ENCODE data around the gene COL15A1.
"Not testable (repeated sequence)": the region's sequence is repeated elsewhere in the genome, so short reads cannot be mapped to it uniquely, and the experiment has no call there.

The COL15A1 gene

GRCh38 chr9:98900244-98900643, 43.5 kb upstream of the COL15A1 start:
- no peaks in the 10 kb centered on the region for H3K36me3 ChIP-seq (ENCODE audit: insufficient read depth, low read length)
- H3K9me3 ChIP-seq (ENCODE audit: insufficient read depth, low read depth, low read length): no peaks in the 10 kb centered on the region
- H4K20me1 ChIP-seq (ENCODE audit: insufficient read depth, low read length, poor library complexity, severe bottlenecking): no peaks in the 10 kb centered on the region
- no peaks in the 10 kb centered on the region for H3F3A ChIP-seq (ENCODE audit: low read depth)
- H3K4me3 ChIP-seq (ENCODE audit: low read length, poor library complexity, severe bottlenecking): no peak overlapping the region
- no peak overlapping the region for H2AFZ ChIP-seq (ENCODE audit: low read length)
- no peak overlapping the region for H3K4me2 ChIP-seq (ENCODE audit: low read depth, low read length, poor library complexity, severe bottlenecking)
- H3K9me2 ChIP-seq (replicated peaks; ENCODE audit: low read depth, low read length): no peaks in the 10 kb centered on the region
- H3K9ac ChIP-seq (ENCODE audit: low read depth, low read length, poor library complexity, severe bottlenecking): no peak overlapping the region
- no peak for TF ChIP-seq CTCF (conservative IDR thresholded peaks at IDR 0.05; ENCODE audit: low read length)
- H3K79me2 ChIP-seq (ENCODE audit: insufficient read depth, low read length): no peaks in the 10 kb centered on the region
- peaks cover 7% of the 10 kb centered on the region for H3K27me3 ChIP-seq (ENCODE audit: insufficient read depth, low read length, poor library complexity, severe bottlenecking)
- peaks cover 4% of the 10 kb centered on the region for H3K4me1 ChIP-seq (ENCODE audit: insufficient read depth, low read length, poor library complexity, severe bottlenecking)

GRCh38 chr9:98900725-98901124, 43.0 kb upstream of the COL15A1 start:
- Histone ChIP-seq H3K9me3 (ENCODE audit: insufficient read depth, low read depth, low read length) (no peaks in the 10 kb centered on the region), H4K20me1 (ENCODE audit: insufficient read depth, low read length, poor library complexity, severe bottlenecking) (no peaks in the 10 kb centered on the region), H3K9me2 (replicated peaks; ENCODE audit: low read depth, low read length) (no peaks in the 10 kb centered on the region), H3K36me3 (ENCODE audit: insufficient read depth, low read length) (no peaks in the 10 kb centered on the region), H3K79me2 (ENCODE audit: insufficient read depth, low read length) (no peaks in the 10 kb centered on the region), H3F3A (ENCODE audit: low read depth) (no peaks in the 10 kb centered on the region), H3K27me3 (ENCODE audit: insufficient read depth, low read length, poor library complexity, severe bottlenecking) (peaks cover 7% of the 10 kb centered on the region), H3K9ac (ENCODE audit: low read depth, low read length, poor library complexity, severe bottlenecking) (no peak overlapping the region), H3K4me3 (ENCODE audit: low read length, poor library complexity, severe bottlenecking) (no peak overlapping the region), H2AFZ (ENCODE audit: low read length) (no peak overlapping the region), H3K4me1 (ENCODE audit: insufficient read depth, low read length, poor library complexity, severe bottlenecking) (peaks cover 4% of the 10 kb centered on the region), H3K4me2 (ENCODE audit: low read depth, low read length, poor library complexity, severe bottlenecking) (no peak overlapping the region)
- TF ChIP-seq CTCF (conservative IDR thresholded peaks at IDR 0.05; ENCODE audit: low read length) (no peak), EZH2phosphoT487 (IDR thresholded peaks at IDR 0.05; ENCODE audit: borderline replicate concordance) (no peak)

- H3F3A ChIP-seq (ENCODE audit: low read depth); H3K9ac ChIP-seq (ENCODE audit: low read depth, low read length, poor library complexity, severe bottlenecking); H3K4me3 ChIP-seq (ENCODE audit: low read length, poor library complexity, severe bottlenecking); H2AFZ ChIP-seq (ENCODE audit: low read length); H3K27me3 ChIP-seq (ENCODE audit: insufficient read depth, low read length, poor library complexity, severe bottlenecking); H3K9me3 ChIP-seq (ENCODE audit: insufficient read depth, low read depth, low read length); H3K79me2 ChIP-seq (ENCODE audit: insufficient read depth, low read length); H3K9me2 ChIP-seq (replicated peaks; ENCODE audit: low read depth, low read length); H3K4me1 ChIP-seq (ENCODE audit: insufficient read depth, low read length, poor library complexity, severe bottlenecking); H4K20me1 ChIP-seq (ENCODE audit: insufficient read depth, low read length, poor library complexity, severe bottlenecking); H3K4me2 ChIP-seq (ENCODE audit: low read depth, low read length, poor library complexity, severe bottlenecking); H3K36me3 ChIP-seq (ENCODE audit: insufficient read depth, low read length): not testable (repeated sequence)
Measured at GRCh38 chr9:98901843-98902242, 41.9 kb upstream of the COL15A1 start.

GRCh38 chr9:98902516-98902915, 41.2 kb upstream of the COL15A1 start:
- H3K9me2 ChIP-seq (replicated peaks; ENCODE audit: low read depth, low read length): no peaks in the 10 kb centered on the region
- no peaks in the 10 kb centered on the region for H4K20me1 ChIP-seq (ENCODE audit: insufficient read depth, low read length, poor library complexity, severe bottlenecking)
- no peaks in the 10 kb centered on the region for H3F3A ChIP-seq (ENCODE audit: low read depth)
- no peaks in the 10 kb centered on the region for H3K9me3 ChIP-seq (ENCODE audit: insufficient read depth, low read depth, low read length)
- no peaks in the 10 kb centered on the region for H3K27me3 ChIP-seq (ENCODE audit: insufficient read depth, low read length, poor library complexity, severe bottlenecking)
- no peak overlapping the region for H2AFZ ChIP-seq (ENCODE audit: low read length)
- H3K4me1 ChIP-seq (ENCODE audit: insufficient read depth, low read length, poor library complexity, severe bottlenecking): peaks cover 4% of the 10 kb centered on the region
- no peak overlapping the region for H3K9ac ChIP-seq (ENCODE audit: low read depth, low read length, poor library complexity, severe bottlenecking)
- no peak overlapping the region for H3K4me3 ChIP-seq (ENCODE audit: low read length, poor library complexity, severe bottlenecking)
- no peaks in the 10 kb centered on the region for H3K79me2 ChIP-seq (ENCODE audit: insufficient read depth, low read length)
- no peak overlapping the region for H3K4me2 ChIP-seq (ENCODE audit: low read depth, low read length, poor library complexity, severe bottlenecking)
- no peak for TF ChIP-seq EZH2phosphoT487 (IDR thresholded peaks at IDR 0.05; ENCODE audit: borderline replicate concordance)
- no peak for TF ChIP-seq CTCF (conservative IDR thresholded peaks at IDR 0.05; ENCODE audit: low read length)
- no peaks in the 10 kb centered on the region for H3K36me3 ChIP-seq (ENCODE audit: insufficient read depth, low read length)
